Measurements from ENCODE around the gene RGS19. TPM values are rescaled to one million over a fixed set of nuclear protein-coding genes. Genes with fewer than 3 reads are reported as not detected.
A peak's percentile ranks its signal among the peaks of the same experiment; 100 is the strongest.

The RGS19 gene
- total RNA-seq, 2 experiments from 2014 or later = 9.7 to 14.8 TPM

- POLR2A ChIA-PET = no interaction called here
- no peak overlapping the region for H3K27ac ChIP-seq (ENCODE audit: low read depth in 1 of 2, low read length in 2 of 2)
- peaks cover 2 to 6% of the 10 kb centered on the region in 2 experiments for H3K27me3 ChIP-seq (ENCODE audit: control insufficient read depth in 1 of 2, insufficient read depth in 2 of 2, low read length in 2 of 2)
- H3K4me1 Mint-ChIP-seq (ENCODE audit: low read depth) = peaks cover 9% of the 10 kb centered on the region
- no peak overlapping the region for H3K4me3 ChIP-seq (ENCODE audit: low read length)
- H3K27me3 Mint-ChIP-seq = peaks cover 5% of the 10 kb centered on the region
- H3K36me3 Mint-ChIP-seq (ENCODE audit: low read depth) = no peaks in the 10 kb centered on the region
- H3K4me1 ChIP-seq (ENCODE audit: insufficient read depth, low read length) = peaks cover 13% of the 10 kb centered on the region
- no peaks in the 10 kb centered on the region for H3K9me3 Mint-ChIP-seq
- no peak for TF ChIP-seq CTCF (IDR thresholded peaks at IDR 0.05)
- H3K4me3 Mint-ChIP-seq = no peak overlapping the region
- CTCF ChIA-PET = no interaction called here
- no peaks in the 10 kb centered on the region for H3K36me3 ChIP-seq (ENCODE audit: insufficient read depth, low read length)
- DNase-seq (peak in 1 of 14 experiments; percentile 26), ATAC-seq (ENCODE audit: poor library complexity) (no peak)
- intact Hi-C loops (cut with DNase I, micrococcal nuclease) = no loop called here
- H3K9me3 ChIP-seq (ENCODE audit: control insufficient read depth in 1 of 2, insufficient read depth in 1 of 2, low read length in 2 of 2) = no peaks in the 10 kb centered on the region
- no peak overlapping the region for H3K27ac Mint-ChIP-seq
These were observed 37.5 kb upstream of the RGS19 start for GRCh38 chr20:64116541-64117431.

- H3K4me3 Mint-ChIP-seq = no peak overlapping the region
- no peak overlapping the region for H3K27ac Mint-ChIP-seq
- no peaks in the 10 kb centered on the region for H3K9me3 Mint-ChIP-seq
- H3K36me3 Mint-ChIP-seq (ENCODE audit: low read depth) = no peaks in the 10 kb centered on the region
- ChIA-PET POLR2A (no interaction called here), CTCF (no interaction called here)
- no peak overlapping the region for H3K4me3 ChIP-seq (ENCODE audit: low read length)
- H3K4me1 ChIP-seq (ENCODE audit: insufficient read depth, low read length) = peaks cover 13% of the 10 kb centered on the region
- intact Hi-C loops (cut with DNase I, micrococcal nuclease) = no loop called here
- TF ChIP-seq CTCF (IDR thresholded peaks at IDR 0.05) = no peak
- H3K27me3 ChIP-seq (ENCODE audit: control insufficient read depth in 1 of 2, insufficient read depth in 2 of 2, low read length in 2 of 2) = no peaks in the 10 kb centered on the region
- H3K36me3 ChIP-seq (ENCODE audit: insufficient read depth, low read length) = no peaks in the 10 kb centered on the region
- DNase-seq (no peak), ATAC-seq (ENCODE audit: poor library complexity) (no peak)
- no peaks in the 10 kb centered on the region for H3K27me3 Mint-ChIP-seq
- H3K4me1 Mint-ChIP-seq (ENCODE audit: low read depth) = peaks cover 9% of the 10 kb centered on the region
- no peak overlapping the region for H3K27ac ChIP-seq (ENCODE audit: low read depth in 1 of 2, low read length in 2 of 2)
- H3K9me3 ChIP-seq (ENCODE audit: control insufficient read depth in 1 of 2, insufficient read depth in 1 of 2, low read length in 2 of 2) = no peaks in the 10 kb centered on the region
These were observed 36.7 kb upstream of the RGS19 start for GRCh38 chr20:64116016-64116415.

GRCh38 chr20:64115171-64115911 lies 36.0 kb upstream of the RGS19 start:
- intact Hi-C loops (cut with DNase I, micrococcal nuclease) = no loop called here
- ATAC-seq (ENCODE audit: poor library complexity) = no peak
- Mint-ChIP-seq H3K9me3 (no peaks in the 10 kb centered on the region), H3K4me1 (ENCODE audit: low read depth) (peaks cover 7% of the 10 kb centered on the region), H3K4me3 (no peak overlapping the region), H3K36me3 (ENCODE audit: low read depth) (no peaks in the 10 kb centered on the region), H3K27me3 (no peaks in the 10 kb centered on the region), H3K27ac (no peak overlapping the region)
- Histone ChIP-seq H3K27ac (ENCODE audit: low read depth in 1 of 2, low read length in 2 of 2) (no peak overlapping the region), H3K27me3 (ENCODE audit: control insufficient read depth in 1 of 2, insufficient read depth in 2 of 2, low read length in 2 of 2) (no peaks in the 10 kb centered on the region), H3K4me1 (ENCODE audit: insufficient read depth, low read length) (peaks cover 8% of the 10 kb centered on the region), H3K9me3 (ENCODE audit: control insufficient read depth in 1 of 2, insufficient read depth in 1 of 2, low read length in 2 of 2) (no peaks in the 10 kb centered on the region), H3K4me3 (ENCODE audit: low read length) (no peak overlapping the region), H3K36me3 (ENCODE audit: insufficient read depth, low read length) (no peaks in the 10 kb centered on the region)
- no peak for TF ChIP-seq CTCF (IDR thresholded peaks at IDR 0.05)
- peak in 1 of 14 experiments; percentile 26 for DNase-seq
- ChIA-PET POLR2A (no interaction called here), CTCF (no interaction called here)
